HFFc6 (cell line): ENCODE measurements around the gene TAF9. TPM values are rescaled to one million over a fixed set of nuclear protein-coding genes. Genes with fewer than 3 reads are reported as not detected.
"Not testable (repeated sequence)": the region's sequence is repeated elsewhere in the genome, so short reads cannot be mapped to it uniquely, and the experiment has no call there.

Source experiments
- DNase-seq: peaks from one replicate; pipeline ENCODE4 v3.0.0-alpha.2; 2018
- H3K27ac Mint-ChIP-seq: 2 replicates; pipeline ENCODE4 v1.8.0; 2020; ENCODE audit warnings: mild to moderate bottlenecking, mixed read lengths
- H3K27me3 Mint-ChIP-seq: 2 replicates; pipeline ENCODE4 v1.8.0; 2021; ENCODE audit warnings: mild to moderate bottlenecking, moderate library complexity, mixed read lengths; ENCODE audit not compliant: insufficient read depth
- H3K36me3 Mint-ChIP-seq: 2 replicates; pipeline ENCODE4 v1.8.0; 2021; ENCODE audit warnings: low read depth, mixed read lengths
- H3K4me1 Mint-ChIP-seq: 2 replicates; pipeline ENCODE4 v1.8.0; 2020; ENCODE audit warnings: low read depth, mixed read lengths
- H3K4me3 Mint-ChIP-seq: 2 replicates; pipeline ENCODE4 v1.8.0; 2020; ENCODE audit warnings: mild to moderate bottlenecking, moderate library complexity, mixed read lengths
- H3K9me3 Mint-ChIP-seq: 2 replicates; pipeline ENCODE4 v1.8.0; 2020; ENCODE audit warnings: mild to moderate bottlenecking, mixed read lengths
- total RNA-seq, 6 experiments: library from RNA; stranded (reverse); fragmentation: NEBNext Ultra II Directional; extraction: Animal tissue kit (Norgen Biotek cat#: 25700); gene quantifications; 2 replicates in 1 of 6; 3 replicates in 5 of 6; pipeline ENCODE4 v1.2.3, GENCODE V29; 2021
- TF ChIP-seq, protein P1 (sequence below): fragments of 200-600 bp; sonication (generic); IDR thresholded peaks from 2 replicates; pipeline ENCODE4 v1.5.0; 2021; ENCODE audit warnings: antibody characterized with exemption, mild to moderate bottlenecking

TAF9 gene
- total RNA-seq, 6 experiments from 2014 or later = 81.0 to 110 (median 97.5) TPM

DNA sequence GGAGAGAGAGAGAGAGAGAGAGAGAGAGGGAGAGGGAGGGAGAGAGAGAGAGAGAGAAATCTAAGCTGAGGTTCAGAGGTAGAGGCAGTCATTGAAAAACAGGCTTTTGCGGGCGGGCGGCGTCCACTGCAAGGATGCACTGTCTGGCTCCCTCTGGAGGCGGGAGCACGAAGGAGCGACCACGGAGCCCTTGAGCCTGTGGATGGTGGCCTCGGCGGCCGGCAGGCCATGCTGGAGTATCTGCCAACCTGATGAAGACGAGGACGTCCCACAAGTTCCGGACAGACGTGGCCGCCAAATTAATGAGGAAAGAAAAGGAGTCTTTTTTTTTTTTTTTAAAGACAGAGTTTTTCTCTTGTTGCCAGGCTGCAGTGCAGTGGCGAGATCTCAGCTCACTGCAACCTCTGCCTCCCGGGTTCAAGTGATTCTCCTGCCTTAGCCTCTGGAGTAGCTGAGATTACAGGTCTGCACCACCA lies 34.5 kb downstream of the TAF9 start:
- peak overlapping the region; percentile 31; the same call in 1 of the 2 replicates for H3K27ac Mint-ChIP-seq

DNA sequence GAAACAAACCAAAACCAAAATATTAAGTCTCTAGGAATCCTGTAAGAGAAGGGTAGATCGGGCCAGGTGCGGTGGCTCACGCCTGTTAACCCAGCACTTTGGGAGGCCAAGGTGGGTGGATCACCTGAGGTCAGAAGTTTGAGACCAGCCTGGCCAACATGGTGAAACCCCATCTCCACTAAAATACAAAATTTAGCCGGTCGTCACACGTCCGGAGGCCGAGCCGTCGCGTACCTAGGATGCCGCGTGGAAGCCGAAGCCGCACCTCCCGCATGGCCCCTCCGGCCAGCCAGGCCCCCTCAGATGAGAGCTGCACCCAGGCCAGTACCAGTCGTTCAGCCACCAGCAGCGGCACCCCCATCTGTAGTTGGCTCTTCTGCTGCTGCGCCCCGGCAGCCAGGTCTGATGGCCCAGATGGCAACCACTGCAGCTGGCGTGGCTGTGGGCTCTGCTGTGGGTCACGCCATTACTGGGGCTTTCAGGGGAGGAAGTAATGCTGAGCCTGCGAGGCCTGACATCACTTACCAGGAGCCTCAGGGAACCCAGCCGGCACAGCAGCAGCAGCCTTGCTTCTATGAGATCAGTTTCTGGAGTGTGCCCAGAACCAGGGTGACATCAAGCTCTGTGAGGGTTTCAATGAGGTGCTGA lies 35.5 kb downstream of the TAF9 start:
- peaks cover 24% of the 10 kb centered on the region for H3K4me1 Mint-ChIP-seq
- not testable (repeated sequence) for H3K9me3 Mint-ChIP-seq, H3K36me3 Mint-ChIP-seq, H3K4me3 Mint-ChIP-seq, H3K27me3 Mint-ChIP-seq, DNase-seq, H3K27ac Mint-ChIP-seq

More for the DNA sequence above, 34.5 kb downstream of the TAF9 start:
- H3K4me1 Mint-ChIP-seq = peaks cover 24% of the 10 kb centered on the region
- no peaks in the 10 kb centered on the region for H3K9me3 Mint-ChIP-seq
- H3K4me3 Mint-ChIP-seq = no peak overlapping the region
- H3K27me3 Mint-ChIP-seq = peaks cover 2% of the 10 kb centered on the region; the same call in 1 of the 2 replicates
- TF ChIP-seq, protein P1, sequence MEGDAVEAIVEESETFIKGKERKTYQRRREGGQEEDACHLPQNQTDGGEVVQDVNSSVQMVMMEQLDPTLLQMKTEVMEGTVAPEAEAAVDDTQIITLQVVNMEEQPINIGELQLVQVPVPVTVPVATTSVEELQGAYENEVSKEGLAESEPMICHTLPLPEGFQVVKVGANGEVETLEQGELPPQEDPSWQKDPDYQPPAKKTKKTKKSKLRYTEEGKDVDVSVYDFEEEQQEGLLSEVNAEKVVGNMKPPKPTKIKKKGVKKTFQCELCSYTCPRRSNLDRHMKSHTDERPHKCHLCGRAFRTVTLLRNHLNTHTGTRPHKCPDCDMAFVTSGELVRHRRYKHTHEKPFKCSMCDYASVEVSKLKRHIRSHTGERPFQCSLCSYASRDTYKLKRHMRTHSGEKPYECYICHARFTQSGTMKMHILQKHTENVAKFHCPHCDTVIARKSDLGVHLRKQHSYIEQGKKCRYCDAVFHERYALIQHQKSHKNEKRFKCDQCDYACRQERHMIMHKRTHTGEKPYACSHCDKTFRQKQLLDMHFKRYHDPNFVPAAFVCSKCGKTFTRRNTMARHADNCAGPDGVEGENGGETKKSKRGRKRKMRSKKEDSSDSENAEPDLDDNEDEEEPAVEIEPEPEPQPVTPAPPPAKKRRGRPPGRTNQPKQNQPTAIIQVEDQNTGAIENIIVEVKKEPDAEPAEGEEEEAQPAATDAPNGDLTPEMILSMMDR = peak; percentile 80
- H3K36me3 Mint-ChIP-seq = 0 out of 2 replicates have a peak, but pooled peaks cover 4% of the 10 kb centered on the region
- DNase-seq = peak; percentile 73

DNA sequence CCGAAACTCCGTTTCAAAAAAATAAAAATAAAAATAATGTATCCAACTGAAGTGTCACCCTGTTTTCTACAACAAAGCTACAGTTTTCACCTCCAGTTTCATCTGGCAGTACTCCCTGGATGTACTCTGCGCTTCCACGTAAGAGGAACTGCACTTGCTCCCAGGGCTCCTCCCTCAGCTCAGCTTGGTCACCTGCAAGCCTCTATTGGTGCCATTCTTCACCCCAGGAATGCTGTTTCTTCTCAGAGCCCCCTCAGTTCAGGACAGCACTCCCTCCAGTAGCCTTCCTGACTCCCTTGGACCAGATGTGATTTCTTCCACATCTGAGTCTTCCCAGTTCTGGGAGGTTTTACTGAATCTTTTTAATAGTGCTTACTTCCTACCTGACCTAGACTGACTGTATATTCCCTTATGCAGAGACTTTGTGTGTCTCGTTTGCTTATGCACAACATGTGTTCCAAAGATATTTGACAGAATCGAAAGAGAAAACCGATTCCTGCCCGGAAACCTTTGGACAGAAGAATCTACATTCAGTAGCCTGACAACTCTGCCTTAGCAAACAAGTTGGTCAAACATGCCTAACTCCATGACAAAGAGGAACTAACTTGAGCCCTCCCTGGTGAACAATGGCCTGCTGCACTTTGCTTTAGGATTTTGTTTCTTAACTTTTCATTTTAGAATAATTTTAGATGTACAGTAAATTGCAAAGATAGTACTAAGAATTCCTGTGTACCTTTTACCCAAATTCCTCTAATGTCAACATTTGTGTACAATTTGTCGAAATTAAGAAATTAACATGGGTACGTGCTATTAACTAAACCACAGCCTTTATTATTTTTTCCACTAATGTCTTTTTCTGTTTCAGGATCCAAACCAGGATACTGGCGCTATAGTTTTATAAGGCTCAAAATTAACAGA lies 37.5 kb downstream of the TAF9 start:
- DNase-seq = no peak
- peaks cover 2% of the 10 kb centered on the region; the same call in 1 of the 2 replicates for H3K27me3 Mint-ChIP-seq
- peak overlapping the region; percentile 85 for H3K4me3 Mint-ChIP-seq
- H3K36me3 Mint-ChIP-seq = 0 out of 2 replicates have a peak, but pooled peaks cover 4% of the 10 kb centered on the region
- no peaks in the 10 kb centered on the region for H3K9me3 Mint-ChIP-seq
- no peak overlapping the region for H3K27ac Mint-ChIP-seq
- peaks cover 24% of the 10 kb centered on the region for H3K4me1 Mint-ChIP-seq
- TF ChIP-seq, protein P1 = no peak

DNA sequence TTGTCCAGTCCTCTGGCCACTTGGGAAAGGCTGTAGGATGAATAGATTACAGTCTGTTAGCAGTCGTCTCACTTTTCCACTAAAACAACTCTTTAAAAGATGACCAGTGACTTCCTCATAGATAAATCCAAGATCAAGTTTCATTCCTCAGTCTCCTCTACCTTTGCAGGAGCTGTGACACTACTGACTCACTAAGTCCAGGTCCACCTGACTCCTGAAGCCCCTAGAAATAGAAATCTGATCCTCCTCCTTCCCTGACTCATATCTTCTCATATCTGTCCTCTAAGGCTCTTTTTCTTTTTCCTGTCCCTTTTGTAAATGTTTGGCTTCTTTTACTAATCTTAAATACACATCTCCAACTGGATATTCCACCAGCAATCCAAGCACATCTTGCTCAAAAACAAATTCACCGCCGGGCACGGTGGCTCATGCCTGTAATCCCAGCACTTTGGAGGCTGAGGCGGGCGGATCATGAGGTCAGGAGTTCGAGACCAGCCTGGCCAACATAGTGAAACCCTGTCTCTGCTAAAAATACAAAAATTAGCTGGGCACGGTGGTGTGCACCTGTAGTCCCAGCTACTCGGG lies 39.3 kb downstream of the TAF9 start:
- peaks cover 15% of the 10 kb centered on the region for H3K4me1 Mint-ChIP-seq
- TF ChIP-seq, protein P1 = no peak
- H3K27me3 Mint-ChIP-seq = no peaks in the 10 kb centered on the region
- no peak for DNase-seq
- H3K36me3 Mint-ChIP-seq = 0 out of 2 replicates have a peak, but pooled peaks cover 4% of the 10 kb centered on the region
- no peak overlapping the region for H3K4me3 Mint-ChIP-seq
- H3K9me3 Mint-ChIP-seq = no peaks in the 10 kb centered on the region
- H3K27ac Mint-ChIP-seq = no peak overlapping the region

DNA sequence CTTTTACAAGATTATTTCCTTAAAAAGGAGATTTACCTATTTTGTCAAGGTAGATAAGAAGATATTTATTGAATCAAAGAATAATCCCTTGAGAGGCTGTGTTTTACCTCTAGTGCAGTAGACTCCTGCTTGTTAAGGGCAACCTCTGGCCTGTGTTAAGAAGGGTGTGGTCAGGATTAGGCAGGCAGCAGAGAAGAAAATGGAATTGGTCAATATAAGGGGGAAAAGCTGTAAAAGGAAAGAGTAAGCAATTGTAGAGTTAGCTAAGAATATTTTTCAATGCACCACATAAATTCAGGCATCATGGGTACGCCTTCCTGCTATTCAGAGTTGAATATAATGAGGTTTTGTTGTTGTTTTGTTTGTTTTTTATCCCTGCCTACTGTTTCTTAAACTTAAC lies 43.0 kb downstream of the TAF9 start:
- H3K4me3 Mint-ChIP-seq = no peak overlapping the region
- H3K9me3 Mint-ChIP-seq = no peaks in the 10 kb centered on the region
- TF ChIP-seq, protein P1 = no peak
- H3K27me3 Mint-ChIP-seq = no peaks in the 10 kb centered on the region
- no peak for DNase-seq
- no peaks in the 10 kb centered on the region for H3K4me1 Mint-ChIP-seq
- H3K36me3 Mint-ChIP-seq = no peaks in the 10 kb centered on the region
- no peak overlapping the region for H3K27ac Mint-ChIP-seq
